Naive thymus-derived CD8-positive, alpha-beta T cell (primary cell): Measurements from ENCODE around the gene BCOR. TPM values are rescaled to one million over a fixed set of nuclear protein-coding genes. Genes with fewer than 3 reads are reported as not detected.

Experiments used
- ATAC-seq, 2 donors: fragments of 150-1000 bp; cut with Tn5 transposase in 1 of 2; sonication (Bioruptor Pico), chemical (Tn5 transposase) in 1 of 2; 1 replicate in 1 of 2; 2 replicates in 1 of 2; pipeline ENCODE4 v1.10.0; 2021; ENCODE audit warnings: mild to moderate bottlenecking in 2 of 2, moderate library complexity in 2 of 2
- POLR2A ChIA-PET: fragments of 350-600 bp; sonication (Branson Sonifier 250); formaldehyde crosslinking; loops from one replicate; lab custom pipeline; 2021; ENCODE audit warnings: antibody characterized with exemption; lab: Charles Lee
- DNase-seq, 10 donors: peaks; one replicate each; pipeline versions ENCODE4 v3.0.0 to v3.0.0-alpha.2; 2020 to 2022
- H3K27ac Mint-ChIP-seq, 10 donors: one replicate each; pipeline ENCODE4 v1.8.0; 2020 to 2022; ENCODE audit warnings: mild to moderate bottlenecking in 10 of 10, mixed read lengths in 10 of 10, moderate library complexity in 4 of 10, inconsistent platforms in 1 of 10
- H3K27me3 Mint-ChIP-seq, 5 donors: one replicate each; pipeline ENCODE4 v1.8.0; 2021 to 2022; ENCODE audit warnings: mixed read lengths in 5 of 5
- H3K36me3 Mint-ChIP-seq, 3 donors: one replicate each; pipeline ENCODE4 v1.8.0; 2020 to 2022; ENCODE audit warnings: mixed read lengths in 3 of 3, mild to moderate bottlenecking in 2 of 3, inconsistent platforms in 1 of 3
- H3K4me1 Mint-ChIP-seq, 4 donors: one replicate each; pipeline ENCODE4 v1.8.0; 2021 to 2022; ENCODE audit warnings: mixed read lengths in 4 of 4
- H3K4me3 Mint-ChIP-seq, 10 donors: one replicate each; pipeline ENCODE4 v1.8.0; 2020 to 2022; ENCODE audit warnings: mild to moderate bottlenecking in 10 of 10, mixed read lengths in 10 of 10, moderate library complexity in 6 of 10, inconsistent platforms in 1 of 10
- H3K9me3 Mint-ChIP-seq, 9 donors: one replicate each; pipeline ENCODE4 v1.8.0; 2020 to 2022; ENCODE audit warnings: mixed read lengths in 9 of 9, mild to moderate bottlenecking in 3 of 9, inconsistent platforms in 1 of 9, moderate library complexity in 1 of 9
- polyA plus RNA-seq, 3 donors: library from polyadenylated mRNA; unstranded; fragments of 300-500 nt; fragmentation: Illumina TruSeq; gene quantifications; one replicate each; pipeline ENCODE4 v1.2.3, GENCODE V29; 2021
- total RNA-seq, 8 experiments: library from RNA in 2 of 8; stranded (reverse) in 2 of 8; gene quantifications; one replicate each; pipeline ENCODE4 v1.2.3 and lab custom pipeline; 2021 to 2026

BCOR gene
- total and polyA plus RNA-seq, 5 experiments from 2014 or later: 2.5 to 35.9 (median 7.7) TPM

GRCh38 chrX:40094900-40095582 is 2.7 kb downstream of the BCOR start:
- no peak for ATAC-seq
- POLR2A ChIA-PET: interaction anchor here (0.8 to 10.6 kb wide), 7 partner anchors 12 to 1291 kb away, joined by 3 to 269 read pairs (median 4); no protein-coding TSS in a partner anchor
- Mint-ChIP-seq H3K36me3 (no peaks in the 10 kb centered on the region), H3K9me3 (peaks cover 0 to 3% (median 0%) of the 10 kb centered on the region in 9 donors), H3K27ac (peak overlapping the region; percentile 76 to 94 (median 88)), H3K27me3 (no peaks in the 10 kb centered on the region), H3K4me3 (peak overlapping the region; percentile 83 to 98 (median 93)), H3K4me1 (peaks cover 13 to 50% (median 37%) of the 10 kb centered on the region in 4 donors)
- DNase-seq: no peak

GRCh38 chrX:40094041-40094899 is 3.5 kb downstream of the BCOR start:
- POLR2A ChIA-PET: interaction anchor here (0.6 to 10.6 kb wide), 5 partner anchors 12 to 100 kb away, joined by 3 to 269 read pairs (median 3); no protein-coding TSS in a partner anchor
- DNase-seq (no peak), ATAC-seq (no peak)
- H3K27me3 Mint-ChIP-seq: no peaks in the 10 kb centered on the region
- no peaks in the 10 kb centered on the region for H3K36me3 Mint-ChIP-seq
- peaks cover 0 to 3% (median 0%) of the 10 kb centered on the region in 9 donors for H3K9me3 Mint-ChIP-seq
- peak overlapping the region; percentile 83 to 98 (median 93) for H3K4me3 Mint-ChIP-seq
- H3K27ac Mint-ChIP-seq: peak overlapping the region in 4 of 10 donors; percentile 21 to 90 (median 42)
- H3K4me1 Mint-ChIP-seq: peaks cover 15 to 50% (median 35%) of the 10 kb centered on the region in 4 donors

GRCh38 chrX:40093586-40093985 is 4.2 kb downstream of the BCOR start:
- DNase-seq: no peak
- H3K27me3 Mint-ChIP-seq: no peaks in the 10 kb centered on the region
- POLR2A ChIA-PET: interaction anchor here (0.6 to 10.6 kb wide), 4 partner anchors 48 to 99 kb away, joined by 3 to 269 read pairs (median 3); no protein-coding TSS in a partner anchor
- H3K27ac Mint-ChIP-seq: peak overlapping the region in 2 of 10 donors; percentile 5 to 34
- no peaks in the 10 kb centered on the region for H3K36me3 Mint-ChIP-seq
- peaks cover 0 to 3% (median 0%) of the 10 kb centered on the region in 9 donors for H3K9me3 Mint-ChIP-seq
- H3K4me3 Mint-ChIP-seq: peak overlapping the region; percentile 77 to 93 (median 92)
- peaks cover 19 to 56% (median 41%) of the 10 kb centered on the region in 4 donors for H3K4me1 Mint-ChIP-seq
- no peak for ATAC-seq

GRCh38 chrX:40092808-40093435 is 4.8 kb downstream of the BCOR start:
- POLR2A ChIA-PET: interaction anchor here (1.0 to 10.6 kb wide), 2 partner anchors 48 to 78 kb away, joined by 3 to 269 read pairs; no protein-coding TSS in a partner anchor

DNA sequence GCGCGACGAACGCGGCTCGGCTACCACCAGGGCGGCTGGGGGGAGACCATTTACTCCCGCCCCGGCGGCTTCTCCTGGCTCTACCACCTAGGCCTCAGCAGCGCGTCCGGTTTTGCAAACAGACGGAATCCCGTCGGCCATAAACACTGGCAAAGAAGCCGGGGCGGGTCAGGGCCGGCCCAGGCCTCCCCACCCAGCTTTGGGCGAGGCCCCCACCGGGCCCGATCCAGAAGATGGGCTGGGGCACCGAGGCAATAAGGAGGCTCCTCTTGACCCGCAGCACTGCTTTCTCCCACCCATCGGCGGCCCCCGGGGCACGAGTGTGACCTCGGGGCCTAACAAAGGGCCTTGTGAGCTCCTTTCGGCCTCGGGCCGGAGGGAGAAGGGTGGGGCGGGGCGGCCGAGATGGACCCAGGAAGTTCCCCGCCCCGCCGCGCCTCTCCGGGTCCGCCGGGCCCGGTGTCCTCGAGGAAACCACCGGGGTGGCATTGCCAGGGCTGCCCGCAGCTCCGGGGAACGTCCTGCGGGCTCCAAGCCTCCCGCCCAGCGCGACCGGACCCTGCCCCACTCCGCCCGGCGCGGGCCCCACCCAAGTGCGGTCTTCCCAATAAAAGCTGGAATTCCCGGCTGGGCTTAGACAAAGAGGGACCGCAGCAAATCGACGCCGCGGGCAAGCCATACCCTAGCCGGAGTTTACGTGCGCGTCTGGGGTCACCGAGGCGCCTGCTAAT is 5.9 kb downstream of the BCOR start:
- Mint-ChIP-seq H3K36me3 (no peaks in the 10 kb centered on the region), H3K4me1 (peaks cover 20 to 73% (median 54%) of the 10 kb centered on the region in 4 donors), H3K4me3 (peak overlapping the region in 4 of 10 donors; percentile 39 to 74 (median 72)), H3K9me3 (peaks cover 0 to 3% (median 0%) of the 10 kb centered on the region in 9 donors), H3K27me3 (no peaks in the 10 kb centered on the region), H3K27ac (no peak overlapping the region)
- ATAC-seq: no peak
- POLR2A ChIA-PET: interaction anchor here (0.5 to 10.6 kb wide), 5 partner anchors 12 to 478 kb away, joined by 3 to 269 read pairs (median 4); no protein-coding TSS in a partner anchor
- DNase-seq: no peak

More at GRCh38 chrX:40092808-40093435, 4.8 kb downstream of the BCOR start:
- Mint-ChIP-seq H3K9me3 (peaks cover 0 to 3% (median 0%) of the 10 kb centered on the region in 9 donors), H3K27me3 (no peaks in the 10 kb centered on the region), H3K36me3 (no peaks in the 10 kb centered on the region), H3K27ac (peak overlapping the region in 1 of 10 donors; percentile 41), H3K4me1 (peaks cover 20 to 63% (median 47%) of the 10 kb centered on the region in 4 donors), H3K4me3 (peak overlapping the region; percentile 29 to 93 (median 48))
- ATAC-seq: no peak
- DNase-seq: no peak

GRCh38 chrX:40090961-40091360 is 6.8 kb downstream of the BCOR start:
- ATAC-seq (no peak), DNase-seq (no peak)
- H3K4me3 Mint-ChIP-seq: peak overlapping the region; percentile 50 to 80 (median 74)
- POLR2A ChIA-PET: interaction anchor here (0.6 to 1.2 kb wide), 3 partner anchors 13 to 93 kb away, joined by 3 read pairs; no protein-coding TSS in a partner anchor
- H3K27ac Mint-ChIP-seq: peak overlapping the region in 3 of 10 donors; percentile 16 to 67 (median 54)
- peaks cover 24 to 82% (median 63%) of the 10 kb centered on the region in 4 donors for H3K4me1 Mint-ChIP-seq
- H3K27me3 Mint-ChIP-seq: no peaks in the 10 kb centered on the region
- H3K36me3 Mint-ChIP-seq: no peaks in the 10 kb centered on the region
- H3K9me3 Mint-ChIP-seq: peaks cover 0 to 3% (median 0%) of the 10 kb centered on the region in 9 donors

- Mint-ChIP-seq H3K36me3 (no peaks in the 10 kb centered on the region), H3K4me1 (peaks cover 24 to 83% (median 66%) of the 10 kb centered on the region in 4 donors), H3K27me3 (no peaks in the 10 kb centered on the region), H3K9me3 (peaks cover 0 to 3% (median 0%) of the 10 kb centered on the region in 9 donors), H3K27ac (peak overlapping the region in 1 of 10 donors; percentile 29), H3K4me3 (peak overlapping the region; percentile 56 to 80 (median 74))
- DNase-seq (no peak), ATAC-seq (peak; percentile 15 to 28)
- POLR2A ChIA-PET: interaction anchor here (0.6 to 1.1 kb wide), 4 partner anchors 63 to 235 kb away, joined by 3 to 4 read pairs (median 3); no protein-coding TSS in a partner anchor
Measured at GRCh38 chrX:40090050-40090804, 7.5 kb downstream of the BCOR start.

DNA sequence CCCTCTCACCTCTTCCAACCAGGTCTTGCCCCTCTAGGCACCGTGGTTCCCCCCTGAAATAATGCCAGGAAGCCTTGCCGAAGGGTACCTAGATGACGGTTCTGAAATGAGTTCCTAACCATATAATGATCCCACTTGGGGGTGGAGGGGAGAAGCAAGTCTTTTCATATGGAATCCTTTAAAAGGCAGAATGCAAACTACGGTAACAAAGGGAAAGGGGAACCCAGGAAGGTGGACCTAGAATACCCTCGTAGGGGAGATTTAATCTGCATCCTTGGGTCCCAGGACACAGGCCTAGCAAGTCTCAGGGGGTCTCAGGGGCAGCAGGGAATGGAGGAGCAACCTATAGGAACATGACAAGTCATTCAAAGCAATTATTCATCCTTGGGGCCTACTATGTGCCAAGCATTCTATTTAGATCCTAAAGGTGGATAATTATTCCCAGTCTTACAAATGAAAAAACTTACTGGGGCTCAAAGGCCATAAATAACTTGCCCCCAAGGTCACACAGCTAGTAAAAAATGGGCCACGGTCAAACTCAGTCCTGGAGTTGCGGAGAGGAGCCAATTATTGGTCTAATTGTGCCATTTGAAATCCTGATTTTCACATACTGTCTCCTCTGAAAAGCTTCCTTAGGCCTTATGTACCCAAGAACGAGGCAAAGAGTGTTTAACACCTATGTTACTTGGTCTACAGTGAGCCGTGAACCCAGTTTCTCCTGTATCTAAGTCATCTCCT is 8.8 kb downstream of the BCOR start:
- no peaks in the 10 kb centered on the region for H3K27me3 Mint-ChIP-seq
- peak overlapping the region; percentile 35 to 72 (median 56) for H3K4me3 Mint-ChIP-seq
- no peak for DNase-seq
- H3K27ac Mint-ChIP-seq: peak overlapping the region in 8 of 10 donors; percentile 41 to 77 (median 56)
- ATAC-seq: peak in 1 of 2 donors; percentile 21
- H3K36me3 Mint-ChIP-seq: no peaks in the 10 kb centered on the region
- H3K9me3 Mint-ChIP-seq: peaks cover 0 to 3% (median 0%) of the 10 kb centered on the region in 9 donors
- H3K4me1 Mint-ChIP-seq: peaks cover 24 to 83% (median 76%) of the 10 kb centered on the region in 4 donors
- POLR2A ChIA-PET: interaction anchor here (0.9 to 1.1 kb wide), 2 partner anchors 65 to 233 kb away, joined by 3 to 4 read pairs; no protein-coding TSS in a partner anchor

DNA sequence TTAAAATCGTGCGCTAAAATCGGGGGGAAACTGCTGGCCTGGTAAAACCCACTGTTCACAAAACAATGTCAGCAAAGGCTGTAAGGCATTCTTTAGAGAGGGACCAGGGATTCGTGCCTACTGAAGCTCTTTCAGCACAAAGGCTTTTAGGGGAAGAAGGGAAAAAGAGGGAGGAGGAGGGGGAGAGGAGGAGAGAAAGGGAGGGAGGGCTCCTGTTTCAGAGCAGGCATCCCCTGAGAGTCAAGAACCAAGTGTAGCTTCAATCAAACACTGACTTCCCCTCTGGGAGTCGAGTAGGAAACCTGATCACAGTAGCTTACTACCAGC is 9.5 kb downstream of the BCOR start:
- Mint-ChIP-seq H3K4me3 (peak overlapping the region in 3 of 10 donors; percentile 49 to 72 (median 58)), H3K9me3 (peaks cover 0 to 3% (median 0%) of the 10 kb centered on the region in 9 donors), H3K36me3 (no peaks in the 10 kb centered on the region), H3K27me3 (no peaks in the 10 kb centered on the region), H3K4me1 (peaks cover 23 to 77% (median 72%) of the 10 kb centered on the region in 4 donors), H3K27ac (peak overlapping the region in 5 of 10 donors; percentile 9 to 46 (median 33))
- ATAC-seq (no peak), DNase-seq (no peak)
- POLR2A ChIA-PET: interaction anchor here (1.2 kb wide), 1 partner anchor 9 kb away, joined by 7 read pairs; the partner anchor contains the start of gene BCOR
